ENCODE data around the gene STAMBP.

GRCh38 chr2:73890301-73891092, 61.7 kb downstream of the STAMBP start:
- TF ChIP-seq ZNF197 (CRISPR knock-in tag; IDR thresholded peaks at IDR 0.05; ENCODE audit: low read depth) (no peak), SMAD1 (IDR thresholded peaks at IDR 0.05; ENCODE audit: low read depth, low read length, partially characterized antibody) (no peak), SPI1 (IDR thresholded peaks at IDR 0.05; ENCODE audit: borderline replicate concordance, low read depth, low read length) (no peak)
